H1 (cell line): ENCODE measurements around the gene IFIT2. TPM values are rescaled to one million over a fixed set of nuclear protein-coding genes. Genes with fewer than 3 reads are reported as not detected.

Experiments
- CTCF ChIA-PET: fragments of 300-600 bp; sonication (Branson Sonifier 250); formaldehyde crosslinking; loops from one replicate; lab custom pipeline; 2021; ENCODE audit not compliant: partially characterized antibody; lab: Charles Lee
- POLR2A ChIA-PET: fragments of 300-600 bp; sonication (Branson Sonifier 250); formaldehyde crosslinking; loops from one replicate; lab custom pipeline; 2021; ENCODE audit warnings: inconsistent platforms; ENCODE audit not compliant: partially characterized antibody; lab: Charles Lee
- DNase-seq, 2 experiments: peaks; one replicate each; pipeline versions ENCODE4 v3.0.0 to v3.0.0-alpha.2; 2010 to 2022; ENCODE audit warnings: low spot score in 2 of 2, low read depth in 1 of 2, mixed read lengths in 1 of 2
- FAIRE-seq: peaks from 2 replicates; lab custom pipeline; 2011; peaks lifted over from hg19 to GRCh38; lab: Jason Lieb, UNC
- H2AFZ ChIP-seq: 2 replicates; pipeline ENCODE4 v1.8.1; 2012; ENCODE audit warnings: low read length, inconsistent platforms
- H2AK5ac ChIP-seq: 2 replicates; pipeline ENCODE4 v1.6.1; 2013; ENCODE audit warnings: low read depth, low read length
- H2BK120ac ChIP-seq: replicated peaks from 2 replicates; pipeline ENCODE3; 2013; ENCODE audit warnings: low read depth, low read length, inconsistent platforms
- H2BK12ac ChIP-seq: 2 replicates; pipeline ENCODE4 v1.6.1; 2013; ENCODE audit warnings: low read depth, low read length
- H2BK15ac ChIP-seq: 2 replicates; pipeline ENCODE4 v1.6.1; 2013; ENCODE audit warnings: low read length
- H2BK20ac ChIP-seq: 2 replicates; pipeline ENCODE4 v1.6.1; 2013; ENCODE audit warnings: low read length
- H2BK5ac ChIP-seq: 2 replicates; pipeline ENCODE4 v1.6.1; 2013; ENCODE audit warnings: low read depth, low read length
- H3K14ac ChIP-seq: 2 replicates; pipeline ENCODE4 v1.6.1; 2013; ENCODE audit warnings: inconsistent platforms; ENCODE audit not compliant: insufficient read length
- H3K18ac ChIP-seq: 2 replicates; pipeline ENCODE4 v1.6.1; 2013; ENCODE audit warnings: low read length; ENCODE audit errors: extremely low read depth
- H3K23ac ChIP-seq: 2 replicates; pipeline ENCODE4 v1.6.1; 2013; ENCODE audit warnings: inconsistent platforms; ENCODE audit not compliant: insufficient read length
- H3K23me2 ChIP-seq: 2 replicates; pipeline ENCODE4 v1.6.1; 2013; ENCODE audit warnings: low read depth, low read length
- H3K27ac ChIP-seq: 2 replicates; pipeline ENCODE4 v1.6.1; 2011; ENCODE audit warnings: low read depth, low read length, inconsistent platforms
- H3K27me3 ChIP-seq, 4 experiments: replicated peaks in 1 of 4; 1 replicate in 1 of 4; 2 replicates in 3 of 4; pipeline versions ENCODE4 v1.6.1 to v1.8.1; 2011 to 2013; ENCODE audit warnings: low read length in 3 of 4, mild to moderate bottlenecking in 3 of 4, inconsistent platforms in 2 of 4, mixed read lengths in 2 of 4, moderate library complexity in 1 of 4; ENCODE audit not compliant: control insufficient read depth in 3 of 4, insufficient read depth in 3 of 4; ENCODE audit errors: extremely low read depth in 1 of 4
- H3K36me3 ChIP-seq, 4 experiments: 2 replicates each; pipeline versions ENCODE4 v1.6.1 to v1.8.1; 2011 to 2013; ENCODE audit warnings: mild to moderate bottlenecking in 4 of 4, low read length in 3 of 4, moderate library complexity in 2 of 4, control low read depth in 1 of 4, inconsistent platforms in 1 of 4; ENCODE audit not compliant: insufficient read depth in 4 of 4, control insufficient read depth in 2 of 4
- H3K4ac ChIP-seq: replicated peaks from 2 replicates; pipeline ENCODE3; 2013; ENCODE audit warnings: low read length, low read depth, mixed read lengths, inconsistent platforms; ENCODE audit not compliant: insufficient read length
- H3K4me1 ChIP-seq, 4 experiments: replicated peaks in 1 of 4; 1 replicate in 1 of 4; 2 replicates in 3 of 4; pipeline versions ENCODE4 v1.6.1 to v1.8.1; 2011 to 2013; ENCODE audit warnings: low read length in 3 of 4, inconsistent platforms in 2 of 4, mixed read lengths in 1 of 4; ENCODE audit not compliant: insufficient read depth in 4 of 4, control insufficient read depth in 3 of 4
- H3K4me2 ChIP-seq, 2 experiments: 2 replicates each; pipeline versions ENCODE4 v1.6.1 to v1.8.1; 2011 to 2013; ENCODE audit warnings: low read depth in 2 of 2, low read length in 2 of 2, control low read depth in 1 of 2, inconsistent platforms in 1 of 2, mild to moderate bottlenecking in 1 of 2; ENCODE audit not compliant: insufficient read depth in 1 of 2
- H3K4me3 ChIP-seq, 4 experiments: fragments of 200-600, 300-600 bp in 1 of 4; sonication (generic), shearing (Covaris generic), sonication (Bioruptor Twin) in 1 of 4; 2 replicates each; pipeline versions ENCODE4 v1.5.1 to v1.8.1; 2011 to 2016; ENCODE audit warnings: low read length in 4 of 4, low read depth in 3 of 4, control low read depth in 2 of 4, inconsistent platforms in 2 of 4, mild to moderate bottlenecking in 2 of 4, mixed read lengths in 1 of 4, moderate library complexity in 1 of 4; ENCODE audit not compliant: insufficient read depth in 2 of 4; ENCODE audit errors: extremely low read depth in 1 of 4
- H3K56ac ChIP-seq: replicated peaks from 2 replicates; pipeline ENCODE3; 2013; ENCODE audit warnings: low read depth, mild to moderate bottlenecking, mixed read lengths, low read length, inconsistent platforms; ENCODE audit not compliant: insufficient read length
- H3K79me1 ChIP-seq: 2 replicates; pipeline ENCODE4 v1.6.1; 2013; ENCODE audit warnings: low read depth, low read length, control low read depth
- H3K79me2 ChIP-seq, 2 experiments: 2 replicates each; pipeline versions ENCODE4 v1.6.1 to v1.8.1; 2012 to 2013; ENCODE audit warnings: low read length in 2 of 2, mild to moderate bottlenecking in 2 of 2, inconsistent platforms in 1 of 2; ENCODE audit not compliant: insufficient read depth in 2 of 2, control insufficient read depth in 1 of 2
- H3K9ac ChIP-seq, 4 experiments: replicated peaks in 1 of 4; 1 replicate in 1 of 4; 2 replicates in 3 of 4; pipeline versions ENCODE4 v1.6.1 to v1.8.1; 2011 to 2013; ENCODE audit warnings: low read depth in 3 of 4, low read length in 3 of 4, control low read depth in 2 of 4, mild to moderate bottlenecking in 2 of 4, moderate library complexity in 2 of 4, inconsistent platforms in 1 of 4; ENCODE audit errors: extremely low read depth in 1 of 4
- H3K9me3 ChIP-seq, 2 experiments: 2 replicates each; pipeline versions ENCODE4 v1.6.1 to v1.8.1; 2012 to 2013; ENCODE audit warnings: mild to moderate bottlenecking in 2 of 2, moderate library complexity in 2 of 2, control low read depth in 1 of 2, inconsistent platforms in 1 of 2, low read depth in 1 of 2, low read length in 1 of 2, mixed read lengths in 1 of 2; ENCODE audit not compliant: insufficient read depth in 2 of 2
- H4K20me1 ChIP-seq, 2 experiments: replicated peaks in 1 of 2; 2 replicates each; pipeline versions ENCODE3 to v1.8.1; 2011 to 2013; ENCODE audit warnings: inconsistent platforms in 2 of 2, low read length in 2 of 2, mild to moderate bottlenecking in 1 of 2; ENCODE audit not compliant: insufficient read depth in 2 of 2, control insufficient read depth in 1 of 2
- H4K5ac ChIP-seq: 2 replicates; pipeline ENCODE4 v1.6.1; 2013; ENCODE audit warnings: low read length, low read depth, mixed read lengths, inconsistent platforms; ENCODE audit not compliant: insufficient read length
- H4K8ac ChIP-seq: 2 replicates; pipeline ENCODE4 v1.8.0; 2013; ENCODE audit warnings: mild to moderate bottlenecking, moderate library complexity, low read length, inconsistent platforms; ENCODE audit not compliant: insufficient read depth; ENCODE audit errors: extremely low read depth
- H4K91ac ChIP-seq: replicated peaks from 2 replicates; pipeline ENCODE3; 2013; ENCODE audit warnings: low read length, mixed read lengths, inconsistent platforms; ENCODE audit not compliant: insufficient read length
- CREB1 ChIP-seq: IDR thresholded peaks from 2 replicates; pipeline ENCODE4 v1.6.1; 2012; ENCODE audit warnings: inconsistent platforms
- GABPA ChIP-seq: IDR thresholded peaks from 2 replicates; pipeline ENCODE4 v1.6.1; 2011; ENCODE audit warnings: mild to moderate bottlenecking, low read length, moderate library complexity, borderline replicate concordance; ENCODE audit not compliant: insufficient read depth
- HDAC2 ChIP-seq, 2 experiments: fragments of 300-600 bp in 1 of 2; sonication (generic) in 1 of 2; IDR thresholded peaks; 2 replicates each; pipeline ENCODE4 v1.6.1; 2011 to 2012; ENCODE audit warnings: low read depth in 2 of 2, low read length in 2 of 2, mild to moderate bottlenecking in 2 of 2, moderate library complexity in 2 of 2, borderline replicate concordance in 1 of 2, inconsistent platforms in 1 of 2
- HDAC6 ChIP-seq: IDR thresholded peaks from one replicate; pipeline ENCODE4 v1.7.1; 2012; ENCODE audit warnings: low read depth, mild to moderate bottlenecking, inconsistent platforms, low read length, moderate library complexity
- KDM1A ChIP-seq: fragments of 200-600, 300-600 bp; sonication (generic); IDR thresholded peaks from 2 replicates; pipeline ENCODE4 v1.7.1; 2016; ENCODE audit warnings: mild to moderate bottlenecking, low read length, borderline replicate concordance
- POU5F1 ChIP-seq: IDR thresholded peaks from 2 replicates; pipeline ENCODE4 v1.6.1; 2011; ENCODE audit warnings: low read depth, mild to moderate bottlenecking, low read length, moderate library complexity
- SP4 ChIP-seq: IDR thresholded peaks from 2 replicates; pipeline ENCODE4 v1.6.1; 2012; ENCODE audit warnings: low read length, inconsistent platforms
- TCF12 ChIP-seq: IDR thresholded peaks from 2 replicates; pipeline ENCODE4 v1.6.1; 2011; ENCODE audit warnings: low read depth, mild to moderate bottlenecking, low read length
- TEAD4 ChIP-seq: IDR thresholded peaks from 2 replicates; pipeline ENCODE4 v1.6.1; 2012; ENCODE audit warnings: low read depth, low read length, inconsistent platforms, mixed read lengths
- YY1 ChIP-seq: IDR thresholded peaks from 2 replicates; pipeline ENCODE4 v1.6.1; 2011; ENCODE audit warnings: low read depth, mild to moderate bottlenecking, low read length
- WGBS, 2 experiments: shearing (Covaris generic) in 1 of 2; methylation state at CpG; one replicate each; pipeline versions ENCODE4 v1.1.6 to v1.1.7; 2013 to 2015; ENCODE audit warnings: low lambda C conversion rate in 2 of 2, mixed read lengths in 2 of 2, inconsistent platforms in 1 of 2, low coverage in 1 of 2, missing lambda C conversion rate in 1 of 2; ENCODE audit not compliant: insufficient replicate concordance in 2 of 2, insufficient coverage in 1 of 2, insufficient read length in 1 of 2; ENCODE audit errors: extremely low coverage in 1 of 2, missing lambda C conversion rate in 1 of 2; 5-methylcytosine and 5-hydroxymethylcytosine counted together
- polyA plus RNA-seq, 7 experiments: library from polyadenylated mRNA; depleted of rRNA in 3 of 7; stranded (reverse) in 5 of 7; unstranded in 2 of 7; fragments of >200 nt in 5 of 7; fragments of 200-250 nt in 2 of 7; gene quantifications; 1 replicate in 5 of 7; 2 replicates in 1 of 7; 4 replicates in 1 of 7; pipeline versions ENCODE4 v1.2.1 to v1.2.3, GENCODE V29; 2011 to 2013; ENCODE audit warnings: missing spikeins in 2 of 7, mixed read lengths in 2 of 7
- total RNA-seq: library from RNA; stranded (reverse); fragmentation: NEBNext Ultra II Directional; extraction: Animal tissue kit (Norgen Biotek cat#: 25700); gene quantifications from 2 replicates; pipeline ENCODE4 v1.2.1, GENCODE V29; 2021

The IFIT2 gene
- total and polyA plus RNA-seq, 2 of the 8 experiments (the other 6 are each of a cell fraction or from before 2014, with no cell fraction given), result 0.03 to 0.35 TPM

DNA sequence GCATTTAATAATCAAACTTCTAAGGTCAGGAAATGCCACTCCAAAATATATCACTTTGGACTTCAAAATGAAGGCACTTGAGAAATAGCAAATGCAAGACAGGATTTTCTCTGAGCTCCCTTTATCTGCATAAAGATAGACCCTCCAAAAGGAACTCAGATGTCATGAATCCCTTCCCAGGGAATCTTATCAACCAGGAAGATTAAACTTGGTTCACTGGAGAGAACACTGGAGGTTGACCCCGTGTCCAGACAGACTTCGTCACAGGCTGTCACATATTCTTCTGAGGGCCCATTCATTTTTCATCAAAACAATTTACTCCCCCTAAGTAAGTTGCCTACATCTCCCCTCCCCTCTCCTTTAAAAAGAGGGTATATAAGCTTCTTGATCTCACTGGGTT is 47.1 kb downstream of the IFIT2 start:
- ChIA-PET CTCF (interaction anchor here (3.8 kb wide), 1 partner anchor 20 kb away, joined by 21 read pairs; no protein-coding TSS in a partner anchor), POLR2A (interaction anchor here (1.2 kb wide), 1 partner anchor 32 kb away, joined by 3 read pairs; no protein-coding TSS in a partner anchor)
- TF ChIP-seq POU5F1 (no peak), CREB1 (no peak), TEAD4 (no peak), YY1 (no peak), TCF12 (no peak), HDAC2 (IDR thresholded peaks at IDR 0.05; ENCODE audit: borderline replicate concordance in 1 of 2, low read depth in 2 of 2, low read length in 2 of 2) (no peak), GABPA (no peak), KDM1A (no peak), HDAC6 (no peak), SP4 (no peak)
- H3K18ac ChIP-seq, result no peak overlapping the region
- no peak overlapping the region for H3K14ac ChIP-seq
- H3K23me2 ChIP-seq, result no peaks in the 10 kb centered on the region
- no peaks in the 10 kb centered on the region for H3K79me2 ChIP-seq
- H2BK20ac ChIP-seq, result 0 out of 2 replicates have a peak overlapping the region, but pooled peaks have one; percentile 35
- H2BK5ac ChIP-seq, result no peak overlapping the region
- H4K20me1 ChIP-seq, result no peaks in the 10 kb centered on the region
- FAIRE-seq, result no peak
- H4K5ac ChIP-seq, result no peak overlapping the region
- no peak overlapping the region for H3K56ac ChIP-seq
- H3K4me1 ChIP-seq, result peaks cover 6 to 22% (median 21%) of the 10 kb centered on the region in 4 experiments; a peak in 6 of 7 replicates
- H2BK15ac ChIP-seq, result no peak overlapping the region
- H3K9ac ChIP-seq, result no peak overlapping the region
- no peaks in the 10 kb centered on the region for H3K36me3 ChIP-seq
- no peak overlapping the region for H2AK5ac ChIP-seq
- no peak overlapping the region for H3K4ac ChIP-seq
- 89% methylated on average over 2 of the region's 2 CpGs; no CpG with 5 or more reads in 1 of the 2 experiments for WGBS, 2 experiments
- no peaks in the 10 kb centered on the region for H3K79me1 ChIP-seq
- no peak overlapping the region for H3K4me3 ChIP-seq
- no peak overlapping the region for H3K4me2 ChIP-seq
- H3K27me3 ChIP-seq, result no peaks in the 10 kb centered on the region
- no peak for DNase-seq
- H2BK12ac ChIP-seq, result no peak overlapping the region
- no peak overlapping the region for H2AFZ ChIP-seq
- H3K23ac ChIP-seq, result no peak overlapping the region
- no peaks in the 10 kb centered on the region for H3K9me3 ChIP-seq
- no peak overlapping the region for H4K91ac ChIP-seq
- H4K8ac ChIP-seq, result no peak overlapping the region
- no peak overlapping the region for H3K27ac ChIP-seq
- H2BK120ac ChIP-seq, result no peak overlapping the region
